Suprapubic skin (tissue), 4 donors: ENCODE measurements around the gene ARHGAP6. TPM values are rescaled to one million over a fixed set of nuclear protein-coding genes. Genes with fewer than 3 reads are reported as not detected.

ENCODE experiments used
- DNase-seq, 2 donors: peaks; one replicate each; pipeline ENCODE4 v3.0.0-alpha.2; 2019; ENCODE audit warnings: low spot score in 2 of 2
- H3K27ac ChIP-seq: fragments of 200-600 bp; sonication (generic); one replicate; pipeline ENCODE4 v1.5.1; 2019
- H3K27me3 ChIP-seq: fragments of 200-600 bp; sonication (generic); one replicate; pipeline ENCODE4 v1.5.1; 2019
- H3K36me3 ChIP-seq: fragments of 200-600 bp; sonication (generic); one replicate; pipeline ENCODE4 v1.5.1; 2019
- H3K4me1 ChIP-seq: fragments of 200-600 bp; sonication (generic); one replicate; pipeline ENCODE4 v1.5.1; 2019
- H3K4me3 ChIP-seq: fragments of 200-600 bp; sonication (generic); one replicate; pipeline ENCODE4 v1.5.1; 2019; ENCODE audit warnings: mild to moderate bottlenecking
- H3K9me3 ChIP-seq: fragments of 200-600 bp; sonication (generic); one replicate; pipeline ENCODE4 v1.5.1; 2019
- CTCF ChIP-seq, 2 donors: fragments of 200-600 bp in 1 of 2; fragments of 450-650 bp in 1 of 2; sonication (generic) in 1 of 2; IDR thresholded peaks; one replicate each; pipeline ENCODE4 v1.5.1; 2016 to 2019; ENCODE audit warnings: antibody characterized with exemption in 2 of 2, mild to moderate bottlenecking in 1 of 2, moderate library complexity in 1 of 2
- EP300 ChIP-seq: sonication (generic); formaldehyde crosslinking; IDR thresholded peaks from one replicate; pipeline ENCODE4 v1.6.1; 2017; ENCODE audit warnings: antibody characterized with exemption
- POLR2A ChIP-seq, 2 donors: fragments of 450-650 bp; IDR thresholded peaks; one replicate each; pipeline ENCODE4 v1.6.1; 2017; ENCODE audit warnings: antibody characterized with exemption in 2 of 2, mild to moderate bottlenecking in 2 of 2, moderate library complexity in 2 of 2
- POLR2AphosphoS5 ChIP-seq, 3 donors: sonication (generic); formaldehyde crosslinking; IDR thresholded peaks; one replicate each; pipeline ENCODE4 v1.6.1; 2017; ENCODE audit warnings: antibody characterized with exemption in 3 of 3
- WGBS: methylation state at CpG from one replicate; pipeline ENCODE4 v1.1.5; 2018; 5-methylcytosine and 5-hydroxymethylcytosine counted together
- total RNA-seq, 4 donors: library from RNA; depleted of rRNA; stranded (reverse); fragments of >200 nt; gene quantifications; one replicate each; pipeline ENCODE4 v1.1.0, GENCODE V29; 2016

Gene ARHGAP6
- total RNA-seq, 4 donors from 2014 or later = 1.6 to 6.7 (median 3.1) TPM

DNA sequence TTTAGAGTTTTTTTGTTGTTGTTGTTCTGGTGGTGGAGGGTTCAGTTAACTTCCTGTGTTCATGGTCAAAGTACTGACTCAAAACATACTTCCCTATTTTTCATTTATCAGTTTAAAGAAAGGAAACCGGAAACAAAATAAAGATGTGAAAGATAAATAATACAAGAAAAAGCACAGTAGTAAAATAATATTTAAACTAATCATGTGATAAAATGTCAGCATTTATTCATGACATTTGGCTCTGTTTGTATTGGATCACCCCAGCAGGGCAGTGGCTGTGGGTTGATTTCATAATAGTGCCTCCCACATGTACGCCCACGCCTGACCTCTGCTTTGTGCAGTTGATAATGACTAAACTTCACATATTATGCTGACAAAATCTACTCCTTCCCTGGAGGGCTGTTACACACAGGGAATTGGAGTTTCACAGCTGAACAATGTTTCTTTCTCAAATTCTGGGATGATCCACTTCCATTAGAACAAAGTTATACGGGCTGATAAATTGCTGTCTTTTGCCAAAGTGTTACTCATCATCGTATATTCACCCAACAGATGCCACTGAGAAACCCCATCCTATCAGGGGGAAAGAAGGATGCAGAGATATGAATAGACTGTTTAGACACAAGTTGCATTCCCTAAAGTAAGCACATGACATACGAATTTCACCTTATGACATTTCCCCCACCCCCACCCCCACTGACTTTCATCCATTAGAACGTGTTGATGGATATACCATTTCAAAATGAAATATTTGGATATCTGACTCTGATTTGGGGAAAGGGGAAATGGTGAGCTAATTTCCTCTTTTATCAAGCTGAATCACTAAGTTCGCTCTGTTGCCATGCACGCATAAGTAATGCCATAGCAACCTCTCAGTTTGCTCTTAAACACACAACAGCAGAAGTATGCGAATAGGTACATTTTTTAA is 324.2 kb downstream of the ARHGAP6 start:
- H3K27me3 ChIP-seq = no peaks in the 10 kb centered on the region

DNA sequence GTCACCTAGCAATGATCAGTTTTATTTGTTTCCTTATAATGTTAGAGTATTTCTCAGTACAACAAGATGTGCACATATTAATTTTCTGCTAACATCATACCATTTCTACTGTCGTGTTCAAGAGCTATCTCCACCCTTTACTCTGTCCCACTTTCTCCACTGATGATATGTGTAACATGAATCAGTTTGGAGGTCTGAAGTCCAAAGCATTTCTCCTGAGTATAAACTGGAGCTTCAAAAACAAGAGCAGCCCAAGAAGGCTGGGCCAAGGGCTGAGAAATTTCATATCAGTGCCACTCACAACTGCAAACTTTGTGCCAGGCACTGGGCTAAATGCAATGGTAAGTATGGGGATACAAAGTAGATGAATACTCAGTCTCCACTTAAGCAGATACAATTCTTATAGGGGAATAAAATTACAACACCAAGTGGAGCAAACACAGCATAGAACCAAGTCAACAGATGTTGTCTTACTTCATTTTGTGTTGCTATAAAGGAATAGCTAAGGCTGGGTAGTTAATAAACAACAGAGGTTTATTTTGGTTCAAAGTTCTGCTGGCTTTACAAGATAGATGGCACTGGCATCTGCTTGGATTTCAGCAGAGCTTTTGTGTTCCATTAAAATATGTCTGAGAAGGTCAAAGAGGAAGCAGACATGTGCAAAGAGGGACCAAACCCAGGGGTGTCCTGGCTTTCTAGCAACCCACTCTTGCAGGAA is 328.3 kb downstream of the ARHGAP6 start:
- Histone ChIP-seq H3K36me3 (no peaks in the 10 kb centered on the region), H3K27ac (no peak overlapping the region), H3K4me3 (no peak overlapping the region), H3K4me1 (no peaks in the 10 kb centered on the region), H3K9me3 (no peaks in the 10 kb centered on the region), H3K27me3 (no peaks in the 10 kb centered on the region)
- no peak for DNase-seq
- WGBS = 71% methylated on average over 1 of the region's 1 CpG
- TF ChIP-seq POLR2A (IDR thresholded peaks at IDR 0.05) (no peak), POLR2AphosphoS5 (IDR thresholded peaks at IDR 0.05) (no peak), CTCF (IDR thresholded peaks at IDR 0.05) (no peak), EP300 (no peak)

More for the DNA sequence above, 324.2 kb downstream of the ARHGAP6 start:
- WGBS = 47% methylated on average over 10 of the region's 10 CpGs
- no peaks in the 10 kb centered on the region for H3K36me3 ChIP-seq
- DNase-seq = peak; percentile 74 to 83
- H3K27ac ChIP-seq = no peak overlapping the region
- H3K4me3 ChIP-seq = no peak overlapping the region
- no peaks in the 10 kb centered on the region for H3K9me3 ChIP-seq
- H3K4me1 ChIP-seq = no peaks in the 10 kb centered on the region
- TF ChIP-seq EP300 = no peak
- TF ChIP-seq POLR2AphosphoS5 (IDR thresholded peaks at IDR 0.05) = peak in 1 of 3 donors; percentile 67

- no peak for DNase-seq
- no peaks in the 10 kb centered on the region for H3K4me1 ChIP-seq
- no peaks in the 10 kb centered on the region for H3K36me3 ChIP-seq
- whole genome bisulfite sequencing = 76% methylated on average over 2 of the region's 2 CpGs
- H3K4me3 ChIP-seq = no peak overlapping the region
- H3K9me3 ChIP-seq = no peaks in the 10 kb centered on the region
- TF ChIP-seq POLR2A (IDR thresholded peaks at IDR 0.05) (no peak), EP300 (no peak), POLR2AphosphoS5 (IDR thresholded peaks at IDR 0.05) (no peak), CTCF (IDR thresholded peaks at IDR 0.05) (no peak)
- H3K27ac ChIP-seq = no peak overlapping the region
- no peaks in the 10 kb centered on the region for H3K27me3 ChIP-seq
These were observed 329.5 kb downstream of the ARHGAP6 start for GRCh38 chrX:11336201-11336600.

DNA sequence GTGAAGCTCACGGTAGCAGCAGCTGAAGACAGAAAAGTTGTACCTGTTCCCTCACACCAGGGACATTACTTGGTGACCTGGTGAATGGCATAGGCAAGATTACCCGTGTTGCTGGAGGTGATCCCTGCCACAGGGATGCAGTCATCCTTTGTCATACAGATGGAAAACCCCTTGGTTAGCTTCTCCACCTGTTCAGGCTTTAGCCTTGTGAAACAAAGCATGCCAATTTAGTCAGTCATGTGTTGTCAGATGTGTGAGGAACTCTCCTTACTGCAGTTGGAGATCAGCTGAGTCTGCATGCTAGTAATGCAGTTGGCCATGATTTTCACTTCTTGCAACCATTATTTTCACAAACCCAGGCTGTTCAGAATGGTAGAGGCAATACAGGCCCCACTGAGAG is 331.6 kb downstream of the ARHGAP6 start:
- no peaks in the 10 kb centered on the region for H3K4me1 ChIP-seq
- DNase-seq = no peak
- H3K27ac ChIP-seq = no peak overlapping the region
- H3K4me3 ChIP-seq = no peak overlapping the region
- no peaks in the 10 kb centered on the region for H3K9me3 ChIP-seq
- H3K36me3 ChIP-seq = no peaks in the 10 kb centered on the region
- WGBS = 73% methylated on average over 2 of the region's 2 CpGs
- no peak for TF ChIP-seq POLR2AphosphoS5 (IDR thresholded peaks at IDR 0.05)
- no peak for TF ChIP-seq CTCF (IDR thresholded peaks at IDR 0.05)
- no peak for TF ChIP-seq EP300
- no peak for TF ChIP-seq POLR2A (IDR thresholded peaks at IDR 0.05)
- no peaks in the 10 kb centered on the region for H3K27me3 ChIP-seq

- DNase-seq = no peak
- TF ChIP-seq POLR2AphosphoS5 (IDR thresholded peaks at IDR 0.05) (no peak), CTCF (IDR thresholded peaks at IDR 0.05) (no peak), EP300 (no peak), POLR2A (IDR thresholded peaks at IDR 0.05) (no peak)
- WGBS = 67% methylated on average over 2 of the region's 2 CpGs
These were observed 333.9 kb downstream of the ARHGAP6 start for GRCh38 chrX:11331788-11332187.

More at GRCh38 chrX:11331788-11332187, 333.9 kb downstream of the ARHGAP6 start:
- no peaks in the 10 kb centered on the region for H3K27me3 ChIP-seq
- H3K36me3 ChIP-seq = no peaks in the 10 kb centered on the region
- H3K27ac ChIP-seq = no peak overlapping the region
- no peaks in the 10 kb centered on the region for H3K4me1 ChIP-seq
- no peak overlapping the region for H3K4me3 ChIP-seq
- no peaks in the 10 kb centered on the region for H3K9me3 ChIP-seq
